IMR-90 (cell line): Measurements from ENCODE around the gene MAGI3. TPM values are rescaled to one million over a fixed set of nuclear protein-coding genes. Genes with fewer than 3 reads are reported as not detected.

Experiments used
- ATAC-seq: fragments of 200-7000 bp; cut with Tn5 transposase; 2 replicates; pipeline ENCODE4 v1.9.1; 2020; ENCODE audit warnings: low read depth, mild to moderate bottlenecking, moderate library complexity
- BruUV-seq: library from RNA; stranded (reverse); fragments of 400-500 nt; replicated peaks from 2 replicates; lab custom pipeline; 2021; lab: Mats Ljungman, UMichigan
- CTCF ChIA-PET: fragments of 300-600 bp; formaldehyde crosslinking; extraction: SDS; loops from one replicate; lab custom pipeline; 2021; ENCODE audit warnings: antibody characterized with exemption; lab: Yijun Ruan, JAX
- POLR2A ChIA-PET: fragments of 300-600 bp; sonication (Branson Sonifier 250); formaldehyde crosslinking; loops from one replicate; lab custom pipeline; 2022; ENCODE audit warnings: antibody characterized with exemption; ENCODE audit not compliant: unreplicated experiment; lab: Charles Lee
- DNase-seq: peaks from one replicate; pipeline ENCODE4 v3.0.0; 2013
- H2AFZ ChIP-seq: replicated peaks from 2 replicates; pipeline ENCODE3; 2013; ENCODE audit warnings: low read length, mild to moderate bottlenecking; ENCODE audit not compliant: poor library complexity
- H2AK5ac ChIP-seq: 2 replicates; pipeline ENCODE4 v1.6.1; 2013; ENCODE audit warnings: low read depth, low read length, inconsistent platforms
- H2AK9ac ChIP-seq: replicated peaks from 2 replicates; pipeline ENCODE3; 2013; ENCODE audit warnings: mild to moderate bottlenecking, low read depth, low read length, moderate library complexity; ENCODE audit not compliant: poor library complexity
- H2BK120ac ChIP-seq: 2 replicates; pipeline ENCODE4 v1.6.1; 2013; ENCODE audit warnings: low read depth, low read length, inconsistent platforms
- H2BK15ac ChIP-seq: 3 replicates; pipeline ENCODE4 v1.6.1; 2013; ENCODE audit warnings: low read depth, low read length, inconsistent platforms
- H2BK20ac ChIP-seq: 2 replicates; pipeline ENCODE4 v1.6.1; 2013; ENCODE audit warnings: low read depth, mild to moderate bottlenecking, inconsistent platforms, low read length, moderate library complexity
- H2BK5ac ChIP-seq: 2 replicates; pipeline ENCODE4 v1.6.1; 2013; ENCODE audit warnings: mild to moderate bottlenecking, low read depth, low read length, inconsistent platforms; ENCODE audit not compliant: poor library complexity, severe bottlenecking
- H3K14ac ChIP-seq: replicated peaks from 2 replicates; pipeline ENCODE4 v1.6.1; 2013; ENCODE audit warnings: low read depth, low read length, inconsistent platforms
- H3K18ac ChIP-seq: 2 replicates; pipeline ENCODE4 v1.6.1; 2013; ENCODE audit warnings: low read depth, low read length, control low read depth
- H3K23ac ChIP-seq: 2 replicates; pipeline ENCODE4 v1.6.1; 2013; ENCODE audit warnings: low read depth, low read length, inconsistent platforms
- H3K27ac ChIP-seq: 2 replicates; pipeline ENCODE4 v1.5.1; 2013; ENCODE audit warnings: mild to moderate bottlenecking, control low read depth, low read length; ENCODE audit not compliant: insufficient read depth
- H3K27me3 ChIP-seq: 2 replicates; pipeline ENCODE4 v1.6.1; 2013; ENCODE audit warnings: low read length; ENCODE audit not compliant: control insufficient read depth, insufficient read depth
- H3K36me3 ChIP-seq: 2 replicates; pipeline ENCODE4 v1.6.1; 2013; ENCODE audit warnings: low read length, mixed read lengths; ENCODE audit not compliant: control insufficient read depth, insufficient read depth
- H3K4ac ChIP-seq: 2 replicates; pipeline ENCODE4 v1.6.1; 2013; ENCODE audit warnings: low read depth, low read length, inconsistent platforms
- H3K4me1 ChIP-seq: 2 replicates; pipeline ENCODE4 v1.6.1; 2013; ENCODE audit warnings: low read length, mixed read lengths; ENCODE audit not compliant: control insufficient read depth, insufficient read depth
- H3K4me2 ChIP-seq: 2 replicates; pipeline ENCODE4 v1.6.1; 2013; ENCODE audit warnings: low read depth, mild to moderate bottlenecking, control low read depth, low read length, moderate library complexity
- H3K4me3 ChIP-seq: 2 replicates; pipeline ENCODE4 v1.5.1; 2013; ENCODE audit warnings: low read depth, mild to moderate bottlenecking, control low read depth, low read length, moderate library complexity; ENCODE audit not compliant: insufficient read depth
- H3K56ac ChIP-seq: 2 replicates; pipeline ENCODE4 v1.6.1; 2013; ENCODE audit warnings: low read length, inconsistent platforms; ENCODE audit not compliant: insufficient read depth; ENCODE audit errors: extremely low read depth
- H3K79me1 ChIP-seq, 2 experiments: 2 replicates each; pipeline ENCODE4 v1.6.1; 2013; ENCODE audit warnings: low read length in 2 of 2, inconsistent platforms in 1 of 2, low read depth in 1 of 2
- H3K9ac ChIP-seq: 2 replicates; pipeline ENCODE4 v1.6.1; 2013; ENCODE audit warnings: low read depth, low read length, control low read depth
- H3K9me1 ChIP-seq: 2 replicates; pipeline ENCODE4 v1.6.1; 2013; ENCODE audit warnings: low read length, inconsistent platforms; ENCODE audit not compliant: insufficient read depth
- H3K9me3 ChIP-seq: 2 replicates; pipeline ENCODE4 v1.6.1; 2013; ENCODE audit warnings: low read length; ENCODE audit not compliant: control insufficient read depth, insufficient read depth
- H4K20me1 ChIP-seq: 2 replicates; pipeline ENCODE4 v1.6.1; 2013; ENCODE audit warnings: low read length, inconsistent platforms; ENCODE audit not compliant: insufficient read depth
- H4K5ac ChIP-seq: 2 replicates; pipeline ENCODE4 v1.6.1; 2013; ENCODE audit warnings: mild to moderate bottlenecking, low read depth, low read length, control low read depth
- H4K8ac ChIP-seq, 2 experiments: 2 replicates each; pipeline ENCODE4 v1.6.1; 2013; ENCODE audit warnings: low read depth in 2 of 2, low read length in 2 of 2, control low read depth in 1 of 2, inconsistent platforms in 1 of 2
- H4K91ac ChIP-seq: 2 replicates; pipeline ENCODE4 v1.6.1; 2013; ENCODE audit warnings: low read depth, low read length, inconsistent platforms; ENCODE audit not compliant: insufficient read depth
- BHLHE40 ChIP-seq: fragments of 150-350 bp; IDR thresholded peaks from 2 replicates; pipeline ENCODE4 v1.6.1; 2016; ENCODE audit warnings: mild to moderate bottlenecking, low read depth, low read length
- CEBPB ChIP-seq: IDR thresholded peaks from 2 replicates; pipeline ENCODE4 v1.6.1; 2012; ENCODE audit warnings: low read depth, low read length, improper control_type of control experiment
- CHD1 ChIP-seq: IDR thresholded peaks from 2 replicates; pipeline ENCODE4 v1.6.1; 2012; ENCODE audit warnings: low read depth, low read length, improper control_type of control experiment
- FOS ChIP-seq: fragments of 150-350 bp; IDR thresholded peaks from 2 replicates; pipeline ENCODE4 v1.6.1; 2016; ENCODE audit warnings: low read depth, low read length
- MAZ ChIP-seq: IDR thresholded peaks from 2 replicates; pipeline ENCODE4 v1.6.1; 2012; ENCODE audit warnings: low read depth, mild to moderate bottlenecking, low read length, improper control_type of control experiment, moderate library complexity, borderline replicate concordance
- MXI1 ChIP-seq: IDR thresholded peaks from 2 replicates; pipeline ENCODE4 v1.6.1; 2012; ENCODE audit warnings: low read depth, mild to moderate bottlenecking, low read length, moderate library complexity, borderline replicate concordance
- POLR2A ChIP-seq: IDR thresholded peaks from 2 replicates; pipeline ENCODE4 v1.6.1; 2012; ENCODE audit warnings: mild to moderate bottlenecking, low read depth, low read length
- RCOR1 ChIP-seq: IDR thresholded peaks from 2 replicates; pipeline ENCODE4 v1.6.1; 2012; ENCODE audit warnings: mild to moderate bottlenecking, low read length, improper control_type of control experiment; ENCODE audit not compliant: insufficient replicate concordance
- WGBS, 2 experiments: methylation state at CpG; one replicate each; pipeline versions ENCODE4 v1.1.5 to v1.1.7; 2013; ENCODE audit warnings: missing lambda C conversion rate in 2 of 2; ENCODE audit not compliant: insufficient read length in 1 of 2; ENCODE audit errors: extremely low coverage in 2 of 2; 5-methylcytosine and 5-hydroxymethylcytosine counted together
- dilution Hi-C: fragments of 300-500 bp; cut with HindIII; formaldehyde crosslinking; loops from one replicate; pipeline ENCODE4 v1.14.3; 2018; ENCODE audit warnings: low sequenced_read_pairs; ENCODE audit not compliant: unreplicated experiment
- in situ Hi-C: fragments of 300-500 bp; cut with MboI; formaldehyde crosslinking; loops from 3 replicates; pipeline ENCODE4 v1.14.3; 2019; ENCODE audit warnings: low sequenced_read_pairs, inconsistent platforms, mixed read lengths
- intact Hi-C: fragments of 100-400 bp; cut with micrococcal nuclease; formaldehyde crosslinking; loops from 2 replicates; pipeline ENCODE4 v1.10.0; 2022
- polyA plus RNA-seq, 3 experiments: library from polyadenylated mRNA; depleted of rRNA; stranded (reverse); fragments of >200 nt; gene quantifications; 2 replicates each; pipeline ENCODE4 v1.2.3, GENCODE V29; 2012; ENCODE audit warnings: low replicate concordance in 1 of 3
- total RNA-seq: library from RNA; depleted of rRNA; stranded (reverse); fragments of >200 nt; gene quantifications from 2 replicates; pipeline ENCODE4 v1.2.3, GENCODE V29; 2012
- TF ChIP-seq, protein P1 (sequence below): fragments of 150-350 bp; IDR thresholded peaks from 2 replicates; pipeline ENCODE4 v1.6.1; 2016; ENCODE audit warnings: low read depth, mild to moderate bottlenecking, low read length, moderate library complexity, borderline replicate concordance
- TF ChIP-seq, protein P2 (sequence below): fragments of 150-350 bp; IDR thresholded peaks from 2 replicates; pipeline ENCODE4 v1.6.1; 2017; ENCODE audit warnings: mild to moderate bottlenecking, antibody characterized with exemption, low read length, low read depth
- TF ChIP-seq, protein P3 (sequence below): conservative IDR thresholded peaks from 2 replicates; pipeline ENCODE4 v1.5.1; 2012; ENCODE audit warnings: mild to moderate bottlenecking, low read depth, low read length, improper control_type of control experiment

MAGI3 gene
- total and polyA plus RNA-seq, 2 of the 4 experiments (the other 2 are of a cell fraction) = 2.5 to 8.8 TPM

DNA sequence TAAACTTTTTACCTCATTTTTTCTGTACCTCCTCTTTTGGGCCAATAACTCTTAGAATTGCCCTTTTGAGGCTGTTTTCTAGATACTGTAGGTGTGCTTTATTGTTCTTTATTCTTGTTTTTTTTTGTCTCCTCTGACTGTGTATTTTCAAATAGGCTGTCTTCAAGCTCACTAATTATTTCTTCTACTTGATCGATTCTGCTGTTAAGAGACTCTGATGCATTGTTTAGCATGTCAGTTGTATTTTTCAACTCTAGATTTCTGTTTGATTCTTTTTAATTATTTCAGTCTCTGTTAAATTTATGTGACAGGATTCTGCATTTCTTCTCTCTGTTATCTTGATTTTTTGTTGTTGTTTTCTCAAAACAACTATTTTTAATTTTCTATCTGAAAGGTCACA lies 238.7 kb downstream of the MAGI3 start:
- no peak overlapping the region for H3K27ac ChIP-seq
- H2AFZ ChIP-seq = no peak overlapping the region
- no peak overlapping the region for H2BK15ac ChIP-seq
- H4K5ac ChIP-seq = no peak overlapping the region
- no peak overlapping the region for H4K91ac ChIP-seq
- H2BK20ac ChIP-seq = no peak overlapping the region
- H3K4me1 ChIP-seq = no peaks in the 10 kb centered on the region
- no peak overlapping the region for H3K4me3 ChIP-seq
- H3K9me3 ChIP-seq = no peaks in the 10 kb centered on the region
- dilution Hi-C loops = no loop called here
- ATAC-seq = no peak
- no peak overlapping the region for H4K8ac ChIP-seq
- no peak overlapping the region for H2AK9ac ChIP-seq
- BruUV-seq = no TSS peak
- in situ Hi-C loops = no loop called here
- no peak overlapping the region for H3K14ac ChIP-seq
- CTCF ChIA-PET = no interaction called here
- intact Hi-C loops = no loop called here
- no peak overlapping the region for H3K18ac ChIP-seq
- no peak overlapping the region for H3K4ac ChIP-seq
- H2BK5ac ChIP-seq = no peak overlapping the region
- H3K4me2 ChIP-seq = no peak overlapping the region
- POLR2A ChIA-PET = no interaction called here
- H3K56ac ChIP-seq = no peak overlapping the region
- DNase-seq = no peak
- H3K9ac ChIP-seq = no peak overlapping the region
- H2BK120ac ChIP-seq = no peak overlapping the region
- no peak overlapping the region for H2AK5ac ChIP-seq
- no peaks in the 10 kb centered on the region for H4K20me1 ChIP-seq
- no peaks in the 10 kb centered on the region for H3K79me1 ChIP-seq
- H3K36me3 ChIP-seq = no peaks in the 10 kb centered on the region
- H3K9me1 ChIP-seq = 0 out of 2 replicates have a peak, but pooled peaks cover 7% of the 10 kb centered on the region
- H3K27me3 ChIP-seq = no peaks in the 10 kb centered on the region
- H3K23ac ChIP-seq = no peak overlapping the region
- TF ChIP-seq POLR2A (no peak), MAZ (no peak), BHLHE40 (no peak), CEBPB (no peak), RCOR1 (no peak), MXI1 (no peak), CHD1 (no peak), FOS (no peak)
- TF ChIP-seq, protein P1, sequence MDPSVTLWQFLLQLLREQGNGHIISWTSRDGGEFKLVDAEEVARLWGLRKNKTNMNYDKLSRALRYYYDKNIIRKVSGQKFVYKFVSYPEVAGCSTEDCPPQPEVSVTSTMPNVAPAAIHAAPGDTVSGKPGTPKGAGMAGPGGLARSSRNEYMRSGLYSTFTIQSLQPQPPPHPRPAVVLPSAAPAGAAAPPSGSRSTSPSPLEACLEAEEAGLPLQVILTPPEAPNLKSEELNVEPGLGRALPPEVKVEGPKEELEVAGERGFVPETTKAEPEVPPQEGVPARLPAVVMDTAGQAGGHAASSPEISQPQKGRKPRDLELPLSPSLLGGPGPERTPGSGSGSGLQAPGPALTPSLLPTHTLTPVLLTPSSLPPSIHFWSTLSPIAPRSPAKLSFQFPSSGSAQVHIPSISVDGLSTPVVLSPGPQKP = no peak
- TF ChIP-seq, protein P2, sequence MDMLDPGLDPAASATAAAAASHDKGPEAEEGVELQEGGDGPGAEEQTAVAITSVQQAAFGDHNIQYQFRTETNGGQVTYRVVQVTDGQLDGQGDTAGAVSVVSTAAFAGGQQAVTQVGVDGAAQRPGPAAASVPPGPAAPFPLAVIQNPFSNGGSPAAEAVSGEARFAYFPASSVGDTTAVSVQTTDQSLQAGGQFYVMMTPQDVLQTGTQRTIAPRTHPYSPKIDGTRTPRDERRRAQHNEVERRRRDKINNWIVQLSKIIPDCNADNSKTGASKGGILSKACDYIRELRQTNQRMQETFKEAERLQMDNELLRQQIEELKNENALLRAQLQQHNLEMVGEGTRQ = no peak
- TF ChIP-seq, protein P3, sequence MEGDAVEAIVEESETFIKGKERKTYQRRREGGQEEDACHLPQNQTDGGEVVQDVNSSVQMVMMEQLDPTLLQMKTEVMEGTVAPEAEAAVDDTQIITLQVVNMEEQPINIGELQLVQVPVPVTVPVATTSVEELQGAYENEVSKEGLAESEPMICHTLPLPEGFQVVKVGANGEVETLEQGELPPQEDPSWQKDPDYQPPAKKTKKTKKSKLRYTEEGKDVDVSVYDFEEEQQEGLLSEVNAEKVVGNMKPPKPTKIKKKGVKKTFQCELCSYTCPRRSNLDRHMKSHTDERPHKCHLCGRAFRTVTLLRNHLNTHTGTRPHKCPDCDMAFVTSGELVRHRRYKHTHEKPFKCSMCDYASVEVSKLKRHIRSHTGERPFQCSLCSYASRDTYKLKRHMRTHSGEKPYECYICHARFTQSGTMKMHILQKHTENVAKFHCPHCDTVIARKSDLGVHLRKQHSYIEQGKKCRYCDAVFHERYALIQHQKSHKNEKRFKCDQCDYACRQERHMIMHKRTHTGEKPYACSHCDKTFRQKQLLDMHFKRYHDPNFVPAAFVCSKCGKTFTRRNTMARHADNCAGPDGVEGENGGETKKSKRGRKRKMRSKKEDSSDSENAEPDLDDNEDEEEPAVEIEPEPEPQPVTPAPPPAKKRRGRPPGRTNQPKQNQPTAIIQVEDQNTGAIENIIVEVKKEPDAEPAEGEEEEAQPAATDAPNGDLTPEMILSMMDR = no peak
- no CpG with 5 or more reads among the region's 1 CpG for WGBS, 2 experiments
